NAMALWA (cell line): ENCODE data around the gene GNAI1.
"Not testable (repeated sequence)": the region's sequence is repeated elsewhere in the genome, so short reads cannot be mapped to it uniquely, and the experiment has no call there.

Source experiments
- DNase-seq: peaks from one replicate; pipeline ENCODE4 v3.0.0-alpha.2; 2015; ENCODE audit warnings: low spot score

Gene GNAI1

DNA sequence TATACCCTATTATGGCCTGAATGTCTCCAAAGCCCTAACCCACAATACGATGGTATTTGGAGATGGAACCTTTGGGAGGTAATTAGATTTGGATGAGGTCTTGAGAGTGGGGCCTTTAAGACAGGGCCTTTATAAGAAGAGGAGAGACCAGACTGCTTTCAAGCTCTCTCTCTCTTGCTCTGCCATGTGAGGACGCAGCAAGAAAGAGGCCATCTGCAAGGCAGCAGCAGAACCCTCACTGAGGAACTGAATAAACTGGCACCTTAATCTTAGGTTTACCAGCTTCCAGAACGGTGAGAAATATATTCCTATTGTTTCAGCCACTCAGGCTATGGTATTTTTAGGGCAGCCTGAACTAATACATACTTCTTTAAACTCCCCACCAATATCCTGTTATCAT, 2.0 kb upstream of the GNAI1 start:
- DNase-seq, result no peak

DNA sequence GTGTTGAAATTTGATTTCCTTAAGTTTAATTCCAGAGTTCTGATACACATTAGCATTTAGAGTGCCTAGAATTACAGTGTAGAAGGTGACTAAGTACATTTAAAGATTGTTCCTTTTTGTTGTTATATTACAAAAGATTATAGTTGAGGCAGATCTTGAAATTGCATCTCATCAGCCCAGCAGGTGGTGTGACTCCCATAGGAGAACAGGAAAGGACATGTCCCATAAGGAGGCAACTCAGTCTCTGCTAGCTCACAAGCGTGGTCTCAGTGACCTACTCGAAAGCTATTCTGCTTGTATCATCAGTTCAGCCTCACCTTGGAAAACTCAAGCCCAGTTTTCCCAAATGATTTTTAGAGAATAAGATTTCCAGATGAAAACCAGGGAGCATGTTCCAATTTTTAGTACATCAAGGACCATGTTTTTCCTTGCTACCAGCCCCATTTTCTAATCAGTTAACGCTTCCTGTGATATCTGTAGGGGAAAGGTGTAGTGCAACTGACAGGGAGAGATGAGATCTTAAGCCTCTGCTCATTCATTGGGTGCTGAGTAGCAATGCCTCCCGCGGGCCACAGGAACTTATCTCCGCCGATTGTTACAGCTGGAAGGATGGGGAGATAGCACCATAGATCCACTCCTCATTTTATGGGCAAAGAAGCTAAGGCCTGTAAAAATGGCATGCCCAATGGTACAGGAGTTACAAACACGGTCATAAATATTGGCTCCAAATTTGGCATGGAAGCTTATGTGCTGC, 1.1 kb upstream of the GNAI1 start:
- no peak for DNase-seq

DNA sequence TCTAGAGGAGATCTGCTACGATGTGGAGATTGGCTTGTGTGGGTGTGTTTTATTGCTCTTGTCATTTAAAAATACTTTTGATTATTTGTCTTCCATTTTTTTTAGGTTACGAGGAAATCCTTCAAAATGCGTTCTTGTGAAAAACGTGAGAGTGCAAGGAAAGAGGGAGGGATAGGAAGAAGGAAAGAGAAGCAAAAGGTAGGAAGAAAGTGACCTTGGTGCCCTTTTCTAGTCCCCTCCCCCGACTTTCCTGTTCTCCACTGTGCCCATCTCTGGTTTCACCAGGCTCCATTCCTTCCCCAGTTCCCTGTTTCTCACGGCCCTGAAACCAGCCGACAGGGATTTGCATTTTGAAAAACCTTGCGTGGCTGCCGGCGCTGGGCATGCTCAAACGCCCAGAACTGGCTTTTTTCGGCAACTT, 506 bp upstream of the GNAI1 start:
- no peak for DNase-seq

DNA sequence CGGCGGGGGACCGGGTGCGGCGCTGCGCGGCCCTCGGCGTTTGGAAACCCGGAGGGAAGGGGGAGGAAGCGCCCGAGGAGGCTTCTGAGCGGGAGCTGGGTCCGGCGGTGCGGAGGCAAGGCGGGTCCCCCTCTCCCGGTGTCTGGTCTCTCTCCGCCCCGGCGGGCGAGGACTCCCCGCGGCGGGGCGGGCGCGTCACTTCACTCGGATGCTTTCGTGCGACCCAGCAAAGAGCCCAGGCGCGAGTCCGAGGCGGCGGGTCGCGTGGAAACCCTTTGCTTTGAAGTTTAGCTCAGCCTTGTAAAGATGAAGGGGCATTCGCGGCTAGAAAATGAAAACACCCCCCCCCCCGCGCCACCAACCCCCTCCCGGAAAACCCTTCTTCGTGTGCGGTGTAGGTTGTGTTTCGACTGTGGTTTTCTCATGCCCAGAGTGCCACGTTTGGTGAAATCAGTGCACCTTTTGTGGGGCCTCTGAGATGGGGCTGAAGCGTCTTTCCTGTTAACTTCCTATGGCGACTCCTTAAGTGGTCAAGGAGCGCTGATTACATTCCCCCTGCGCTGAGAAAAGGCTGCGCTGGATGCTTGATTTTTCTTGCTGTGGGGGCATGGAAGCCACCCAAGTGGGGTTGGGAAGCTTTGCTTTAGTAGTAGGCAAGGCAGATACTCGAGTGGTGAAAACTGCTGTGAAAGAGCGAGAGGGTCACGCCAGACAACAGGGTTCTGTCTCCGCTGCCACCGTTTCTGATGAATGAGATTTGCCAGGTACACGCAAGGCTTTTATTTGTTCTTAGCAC, 876 bp downstream of the GNAI1 start:
- DNase-seq, result no peak

DNA sequence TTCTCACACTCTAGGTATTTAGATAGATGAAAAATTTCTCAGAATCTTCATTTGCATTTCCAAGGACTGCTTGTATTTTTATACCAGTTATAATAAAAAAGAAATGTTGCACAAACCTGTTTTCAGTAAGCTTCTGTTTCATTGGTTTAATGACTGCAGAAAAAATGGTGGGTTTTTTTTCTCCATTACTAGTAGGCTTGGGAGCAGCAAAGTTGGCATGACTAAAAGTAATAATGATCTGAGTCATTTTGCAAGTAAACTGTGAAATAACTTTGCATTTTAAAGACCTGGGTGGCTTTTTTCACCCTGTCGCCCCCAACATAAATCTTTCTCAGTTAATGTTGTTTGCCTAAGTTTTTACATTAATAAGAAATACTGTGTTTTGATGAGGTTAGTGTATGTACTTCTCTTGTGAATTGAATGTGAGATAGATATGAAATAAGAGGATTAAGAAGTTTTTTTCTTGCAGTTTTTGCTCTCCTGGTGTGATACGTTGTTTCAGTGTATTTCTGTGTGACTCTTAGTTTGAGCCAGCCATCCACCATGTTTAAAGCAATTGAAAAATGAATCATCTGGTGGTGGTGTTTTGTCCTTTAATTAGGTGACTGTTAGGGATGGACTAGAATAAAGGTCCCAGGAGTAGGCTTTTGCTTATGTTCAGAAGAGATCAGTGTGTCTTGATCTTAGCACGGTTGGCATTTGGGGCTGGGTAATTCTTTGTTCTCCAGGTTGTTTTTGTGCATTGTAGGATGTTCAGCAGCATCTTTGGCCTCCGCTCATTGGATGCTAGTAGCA, 1.8 kb downstream of the GNAI1 start:
- DNase-seq, result no peak

DNA sequence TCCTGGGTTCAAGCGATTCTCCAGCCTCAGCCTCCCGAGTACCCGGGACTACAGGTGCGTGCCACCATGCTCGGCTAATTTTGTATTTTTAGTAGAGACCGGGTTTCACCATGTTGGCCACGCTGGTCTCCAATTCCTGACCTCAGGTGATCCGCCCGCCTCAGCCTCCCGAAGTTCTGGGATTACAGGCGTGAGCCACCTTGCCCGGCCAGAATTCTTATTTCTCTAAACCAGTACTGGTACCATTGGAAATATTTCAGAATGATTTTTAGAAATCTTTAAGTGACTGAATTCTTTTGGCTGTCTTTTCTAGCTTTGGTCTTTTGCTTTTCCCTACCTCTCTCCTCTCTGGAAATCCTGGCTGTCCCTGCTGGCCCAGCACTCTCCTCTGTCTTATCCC, 2.8 kb downstream of the GNAI1 start:
- no peak for DNase-seq

DNA sequence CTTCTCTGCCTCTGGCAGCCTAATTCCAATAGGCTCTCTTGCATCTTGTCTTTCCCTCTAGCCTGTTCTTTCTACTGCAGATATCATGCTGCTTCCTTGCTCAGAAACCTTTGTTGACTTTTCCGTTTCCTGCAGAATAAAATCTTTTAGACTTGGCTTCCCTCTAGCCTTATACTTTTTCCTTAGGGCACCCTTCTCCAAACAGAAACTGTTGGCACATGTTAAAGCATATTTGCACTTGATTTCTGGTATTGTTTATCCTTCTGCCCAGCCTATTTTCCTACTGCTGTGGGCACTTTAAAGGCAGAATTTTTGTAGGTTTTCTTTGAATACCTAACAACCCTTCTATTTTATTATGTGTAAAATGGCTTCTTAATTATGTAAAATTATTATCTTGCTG, 4.6 kb downstream of the GNAI1 start:
- no peak for DNase-seq

DNA sequence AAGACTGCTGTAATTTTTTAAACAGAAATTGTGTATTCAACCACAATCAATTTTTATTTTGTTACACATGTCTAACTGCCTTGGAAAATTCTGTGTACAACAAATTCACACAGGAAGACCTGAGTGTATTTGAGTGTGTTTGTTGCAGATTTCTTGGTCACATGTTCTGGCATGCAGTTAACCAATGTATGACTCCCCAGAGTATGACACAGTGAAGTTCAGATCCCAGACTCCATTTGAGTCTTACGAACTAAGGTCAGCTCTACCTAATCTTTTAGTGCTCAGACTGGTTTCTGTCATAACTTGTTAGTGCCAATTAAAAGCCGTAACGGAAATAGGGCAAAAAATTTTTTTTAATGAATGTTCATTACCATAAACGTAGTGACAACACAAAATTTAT, 5.8 kb downstream of the GNAI1 start:
- DNase-seq, result no peak

DNA sequence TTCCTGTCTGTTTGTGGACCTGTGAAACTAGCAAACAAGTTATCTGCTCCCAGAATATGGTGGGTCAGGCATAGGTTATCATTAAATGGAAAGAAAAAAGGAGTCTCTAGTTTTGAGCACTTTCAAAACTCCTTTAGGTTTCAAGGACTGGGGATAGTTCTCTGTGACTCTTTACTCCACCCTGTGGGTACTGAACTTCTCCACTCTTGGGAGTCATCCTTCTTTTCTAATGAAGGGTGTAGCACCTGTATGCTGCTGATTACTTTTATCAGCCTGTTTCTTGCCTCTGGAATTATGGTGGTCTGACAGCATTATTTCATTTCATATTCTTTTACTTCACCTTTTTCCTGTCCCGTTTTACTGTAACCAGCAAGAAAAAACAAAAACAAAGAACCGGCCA, 6.7 kb downstream of the GNAI1 start:
- no peak for DNase-seq

DNA sequence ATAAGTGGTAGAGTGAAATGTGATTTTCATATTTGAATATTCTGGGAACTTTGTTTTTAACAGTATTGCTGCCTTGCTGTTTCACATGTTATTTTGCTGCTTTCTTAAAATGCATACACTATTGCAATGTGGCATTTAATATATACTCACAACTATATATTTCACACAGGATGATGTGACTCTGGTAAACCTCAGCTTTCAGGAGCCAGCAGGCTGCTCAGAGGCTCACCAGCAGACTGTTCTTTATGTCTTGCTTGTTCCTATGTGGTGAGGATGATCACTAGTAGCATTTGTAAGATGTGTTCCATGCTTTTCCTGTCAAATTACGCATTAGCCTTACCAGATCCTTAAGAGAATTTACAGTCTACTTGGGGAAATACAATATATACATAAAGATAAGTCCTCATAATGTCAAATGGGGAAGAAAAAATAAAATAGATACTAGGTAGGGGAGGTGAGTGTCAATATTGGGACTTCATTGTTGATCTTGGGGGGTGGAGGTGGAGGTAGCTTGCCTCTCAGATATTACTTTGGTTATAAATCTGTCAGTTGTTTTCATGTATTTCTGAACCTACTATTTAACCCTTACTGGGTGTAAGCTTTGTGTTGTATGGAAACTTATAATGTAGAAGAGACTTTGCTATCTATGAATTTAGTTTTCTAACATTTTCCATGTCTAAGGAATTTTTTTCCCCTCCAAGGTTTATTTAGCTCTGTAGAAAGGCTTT, 8.4 kb downstream of the GNAI1 start:
- no peak for DNase-seq

DNA sequence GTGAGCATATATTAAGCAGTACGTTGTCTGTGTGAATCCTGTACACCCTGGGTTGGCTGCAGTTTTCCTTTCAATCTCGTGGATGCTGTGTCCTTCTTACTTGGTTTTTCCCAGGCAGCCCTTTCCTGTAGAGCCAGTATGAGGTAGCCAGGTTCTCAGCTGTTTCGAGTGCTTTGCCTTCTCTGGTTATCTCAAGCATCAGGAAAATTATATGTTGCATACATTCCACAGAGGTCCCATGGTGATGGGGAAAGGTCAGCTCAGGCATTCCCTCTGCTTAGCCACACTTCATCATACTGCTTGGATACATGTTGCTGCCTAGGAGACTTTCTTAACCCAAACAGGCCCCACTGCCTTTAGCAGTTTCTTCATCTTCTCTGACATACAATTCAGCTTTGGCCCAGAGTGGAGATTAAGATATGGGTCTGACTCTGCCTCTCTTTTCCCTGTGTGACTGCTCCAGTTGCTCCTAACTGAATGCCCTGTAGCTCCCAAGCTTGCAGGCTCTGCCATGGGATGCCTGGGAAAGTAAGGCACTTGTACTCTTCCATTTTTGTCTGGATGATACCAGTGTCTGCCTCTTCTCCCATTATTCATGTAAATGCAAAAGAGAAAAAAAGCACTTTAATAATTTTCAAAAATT, 11.3 kb downstream of the GNAI1 start:
- no peak for DNase-seq

DNA sequence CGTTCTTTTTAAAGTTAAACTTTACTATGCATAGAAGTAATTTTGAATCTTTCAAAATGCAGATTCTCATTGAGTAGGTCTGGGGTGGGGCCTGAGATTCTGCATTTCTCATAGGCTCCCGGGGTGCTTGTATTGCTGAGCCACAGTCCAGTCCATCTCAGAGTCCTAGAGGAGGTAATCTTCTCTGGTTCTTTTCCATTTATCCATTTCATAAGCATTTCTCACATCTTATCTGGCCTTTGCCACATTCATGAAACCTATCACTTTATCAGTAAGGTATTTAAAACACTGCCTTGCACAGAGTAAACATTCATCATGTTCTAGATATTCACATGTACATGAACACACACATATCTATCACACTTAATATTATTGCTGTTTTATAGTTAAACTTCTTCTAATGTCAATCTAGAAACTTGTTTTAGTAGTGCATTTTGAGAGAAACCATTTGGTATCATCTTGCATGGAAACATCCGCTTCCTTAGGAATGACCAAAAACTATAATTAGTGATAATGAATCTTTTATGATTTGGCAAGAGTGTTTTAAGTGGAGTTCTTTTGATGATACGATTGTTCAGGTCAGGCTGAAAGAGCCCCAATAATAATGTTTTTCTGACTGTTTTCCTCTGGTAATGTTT, 12.0 kb downstream of the GNAI1 start:
- DNase-seq, result no peak

DNA sequence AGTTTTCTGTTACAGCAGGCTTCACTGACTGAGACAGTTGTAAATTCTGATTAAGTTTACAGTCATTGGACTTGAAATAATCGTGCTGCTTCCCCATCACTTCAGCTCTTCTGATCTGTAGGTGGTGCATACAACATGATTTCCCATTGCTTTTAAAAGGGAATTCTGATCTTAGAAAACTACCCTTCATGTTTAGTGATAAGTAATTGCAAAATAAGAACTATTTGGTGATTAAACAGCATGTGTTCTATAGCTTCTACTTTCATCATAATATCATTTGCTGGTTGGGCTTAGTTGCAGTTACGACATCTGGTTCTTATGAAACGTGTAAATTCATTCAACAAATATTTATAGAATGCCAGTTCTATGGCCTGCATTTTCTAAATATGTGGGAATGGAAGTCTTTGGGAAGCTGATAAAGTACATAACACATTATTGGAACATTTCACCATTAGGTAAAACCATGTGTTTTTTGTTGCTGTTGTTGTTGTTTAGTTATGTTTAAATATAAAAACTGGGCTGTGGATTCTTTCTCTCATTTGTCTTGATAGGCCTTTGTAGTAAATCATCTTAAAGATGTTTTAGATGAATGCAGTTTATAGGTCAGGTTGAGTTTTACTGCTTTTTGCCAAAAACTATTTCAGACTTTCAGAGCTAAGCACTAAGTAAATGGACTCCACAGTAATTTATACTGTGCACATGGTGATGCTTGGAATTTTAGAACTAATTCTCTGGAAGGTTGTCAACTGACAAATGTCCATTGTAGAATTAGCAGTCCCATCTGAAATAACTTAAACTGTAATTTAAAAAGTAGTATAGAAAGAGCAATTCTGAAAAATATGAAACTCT, 13.1 kb downstream of the GNAI1 start:
- DNase-seq, result no peak

DNA sequence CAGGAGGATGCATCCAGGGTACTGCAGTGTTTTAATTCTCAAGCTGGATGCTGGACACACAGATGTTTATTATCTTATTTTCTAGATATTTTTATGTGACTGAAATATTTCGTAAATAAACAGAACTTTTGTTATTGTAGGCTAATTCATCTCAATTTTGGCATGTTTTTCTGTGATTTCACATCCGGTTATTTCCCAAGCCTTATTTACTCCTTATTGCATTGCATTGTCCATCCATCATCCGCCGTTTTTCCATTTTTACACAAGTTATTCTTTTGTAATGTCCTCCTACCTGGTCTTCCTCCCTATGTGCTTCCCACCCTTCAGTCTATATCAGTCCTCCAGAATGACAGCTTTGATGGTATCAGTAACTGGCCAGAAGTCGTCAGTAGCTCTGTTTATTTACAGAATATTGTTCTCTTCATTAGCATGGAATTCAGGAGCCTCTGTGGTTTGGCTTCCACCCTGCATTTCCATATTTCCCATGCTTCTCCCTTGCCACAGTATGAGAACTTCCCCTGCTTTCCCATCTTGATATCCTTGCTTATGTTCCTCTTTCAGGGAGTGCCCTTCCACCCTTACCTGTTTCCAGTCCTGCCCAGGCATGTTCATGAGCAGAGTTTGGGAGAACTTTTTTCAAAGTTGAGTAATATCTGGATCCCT, 16.1 kb downstream of the GNAI1 start:
- DNase-seq, result no peak

DNA sequence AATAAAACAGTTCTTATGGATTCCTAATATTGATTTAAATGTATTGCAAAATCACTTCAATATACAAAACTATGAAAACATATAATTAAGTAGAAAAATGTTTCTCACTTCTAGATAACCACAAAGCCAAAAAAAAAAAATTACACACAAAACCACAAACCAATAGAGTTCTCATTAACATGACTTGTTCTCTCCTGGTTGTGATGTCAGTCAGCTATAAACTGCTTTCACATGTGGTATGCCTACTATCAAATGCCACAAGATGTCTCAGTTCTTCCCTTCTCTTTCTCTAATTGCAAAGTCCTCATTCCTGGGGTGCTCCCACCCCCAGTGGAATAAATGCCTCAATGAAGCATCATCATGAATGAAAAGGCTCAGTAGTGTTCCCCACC, 16.6 kb downstream of the GNAI1 start:
- no peak for DNase-seq

DNA sequence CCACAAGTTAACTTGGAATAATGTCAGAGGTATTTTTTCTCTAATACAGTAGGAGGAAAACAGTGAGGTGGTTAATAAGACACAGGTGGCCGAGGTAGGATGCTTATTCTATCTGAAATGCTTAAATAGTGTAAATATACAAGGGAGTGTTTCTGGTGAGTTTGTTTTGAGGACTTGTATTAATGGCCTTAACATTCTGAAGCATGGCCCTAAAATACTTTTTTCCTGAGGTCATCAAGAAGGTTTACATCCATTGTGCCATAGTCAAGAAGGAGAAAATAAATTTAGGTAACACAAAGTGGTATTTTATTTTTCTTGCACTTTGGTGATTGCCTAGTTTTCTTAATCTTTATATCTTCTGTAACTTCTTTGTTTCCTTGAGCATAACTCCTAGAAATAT, 18.8 kb downstream of the GNAI1 start:
- no peak for DNase-seq

DNA sequence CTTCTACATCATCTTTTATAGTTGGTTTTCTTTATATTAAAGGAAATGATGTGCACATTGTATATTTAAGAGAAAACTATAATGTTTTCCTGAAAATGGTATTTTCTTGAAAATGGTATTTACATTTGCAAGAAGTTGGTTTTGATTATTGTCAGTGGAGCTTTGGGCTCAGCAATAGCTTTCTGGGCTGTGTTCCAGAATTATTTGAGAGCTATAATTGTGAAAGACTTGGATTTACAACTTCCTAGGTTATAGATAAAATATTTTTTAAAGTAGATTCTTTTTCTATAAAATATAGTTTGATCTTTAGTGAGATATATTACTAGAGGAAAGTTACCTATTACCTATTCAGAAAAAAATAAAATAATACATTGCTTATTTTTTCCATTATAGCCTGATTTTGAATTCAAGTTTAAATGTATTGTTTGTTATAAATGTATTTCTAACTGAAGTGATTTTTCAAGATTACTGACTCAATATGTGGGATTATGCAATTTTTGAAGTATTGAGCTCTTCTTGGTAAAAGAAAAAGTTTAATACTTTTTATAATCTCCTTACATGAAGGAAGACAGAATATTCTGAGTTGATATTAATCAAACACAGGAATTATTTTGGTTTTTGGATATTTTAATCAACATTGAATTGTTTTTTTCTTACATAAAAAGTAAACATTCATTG, 20.2 kb downstream of the GNAI1 start:
- DNase-seq, result no peak

DNA sequence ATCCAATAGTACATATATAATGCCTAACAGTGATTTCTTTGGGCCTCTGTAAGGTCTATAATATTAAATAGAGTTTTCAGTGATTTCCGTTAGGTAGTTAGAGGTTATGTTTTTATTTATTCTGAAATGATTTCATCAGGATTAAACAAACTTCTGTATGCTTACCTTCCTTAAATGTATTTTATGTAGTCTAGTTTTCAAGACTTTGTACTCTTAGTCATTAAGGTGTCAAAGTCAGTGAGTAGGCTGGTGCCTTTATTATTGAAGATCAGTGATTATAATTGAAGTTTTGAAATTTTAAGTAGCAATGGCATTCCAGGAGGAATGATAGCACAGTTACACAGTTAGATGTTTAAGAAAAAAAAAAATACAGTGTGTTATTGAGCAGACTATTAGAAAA, 20.7 kb downstream of the GNAI1 start:
- DNase-seq, result no peak

DNA sequence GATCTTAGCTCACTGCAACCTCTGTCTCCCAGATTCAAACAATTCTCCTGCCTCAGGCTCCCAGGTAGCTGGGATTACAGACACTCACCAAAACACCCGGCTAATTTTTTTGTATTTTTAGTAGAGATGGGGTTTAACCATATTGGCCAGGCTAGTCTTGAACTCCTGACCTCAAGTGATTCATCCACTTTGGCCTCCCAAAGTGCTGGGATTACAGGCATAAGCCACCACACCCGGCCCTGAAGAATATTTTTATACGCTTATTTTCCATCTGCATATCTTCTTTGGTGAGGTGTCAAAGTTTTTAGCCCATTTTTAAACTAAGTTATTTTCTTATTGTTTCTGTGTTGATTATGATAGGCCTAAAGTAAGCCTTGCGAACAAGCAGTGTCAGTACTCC, 23.1 kb downstream of the GNAI1 start:
- not testable (repeated sequence) for DNase-seq
